IPS-NIHi7 (cell line): ENCODE data around the gene ABCB8.

ENCODE experiments used
- DNase-seq: peaks from one replicate; pipeline ENCODE4 v3.0.0; 2012; ENCODE audit warnings: mixed read lengths; ENCODE audit errors: extremely low spot score

ABCB8 gene

GRCh38 chr7:151085691-151086620, 57.7 kb downstream of the ABCB8 start, which contains the start of gene AGAP3:
Gene AGAP3 (plus strand): TSS chr7:151086475. CDS start chr7:151086742, 267 bp downstream.
- DNase-seq: peak; percentile 87

GRCh38 chr7:151086802-151087244, 58.6 kb downstream of the ABCB8 start:
- no peak for DNase-seq

GRCh38 chr7:151087245-151088018, 59.2 kb downstream of the ABCB8 start:
- no peak for DNase-seq

- no peak for DNase-seq
Measured at GRCh38 chr7:151088019-151088855, 60.0 kb downstream of the ABCB8 start.

GRCh38 chr7:151088856-151089699, 60.8 kb downstream of the ABCB8 start:
- DNase-seq: peak; percentile 42

- DNase-seq: no peak
Measured at GRCh38 chr7:151089893-151090730, 61.9 kb downstream of the ABCB8 start.

GRCh38 chr7:151091003-151091402, 62.8 kb downstream of the ABCB8 start:
- DNase-seq: no peak

- DNase-seq: peak; percentile 68
Measured at GRCh38 chr7:151091431-151091830, 63.2 kb downstream of the ABCB8 start.

GRCh38 chr7:151091988-151092387, 63.7 kb downstream of the ABCB8 start:
- DNase-seq: no peak

- no peak for DNase-seq
Measured at GRCh38 chr7:151093748-151094147, 65.5 kb downstream of the ABCB8 start.

- DNase-seq: no peak
Measured at GRCh38 chr7:151094675-151095074, 66.4 kb downstream of the ABCB8 start.

GRCh38 chr7:151095123-151095797, 67.0 kb downstream of the ABCB8 start:
- DNase-seq: no peak

- DNase-seq: no peak
Measured at GRCh38 chr7:151095828-151096475, 67.7 kb downstream of the ABCB8 start.
